ENCODE data around the gene TIE1. TPM values are rescaled to one million over a fixed set of nuclear protein-coding genes. Genes with fewer than 3 reads are reported as not detected.

Gene TIE1
- polyA plus RNA-seq, 1 experiment, result not detected

DNA sequence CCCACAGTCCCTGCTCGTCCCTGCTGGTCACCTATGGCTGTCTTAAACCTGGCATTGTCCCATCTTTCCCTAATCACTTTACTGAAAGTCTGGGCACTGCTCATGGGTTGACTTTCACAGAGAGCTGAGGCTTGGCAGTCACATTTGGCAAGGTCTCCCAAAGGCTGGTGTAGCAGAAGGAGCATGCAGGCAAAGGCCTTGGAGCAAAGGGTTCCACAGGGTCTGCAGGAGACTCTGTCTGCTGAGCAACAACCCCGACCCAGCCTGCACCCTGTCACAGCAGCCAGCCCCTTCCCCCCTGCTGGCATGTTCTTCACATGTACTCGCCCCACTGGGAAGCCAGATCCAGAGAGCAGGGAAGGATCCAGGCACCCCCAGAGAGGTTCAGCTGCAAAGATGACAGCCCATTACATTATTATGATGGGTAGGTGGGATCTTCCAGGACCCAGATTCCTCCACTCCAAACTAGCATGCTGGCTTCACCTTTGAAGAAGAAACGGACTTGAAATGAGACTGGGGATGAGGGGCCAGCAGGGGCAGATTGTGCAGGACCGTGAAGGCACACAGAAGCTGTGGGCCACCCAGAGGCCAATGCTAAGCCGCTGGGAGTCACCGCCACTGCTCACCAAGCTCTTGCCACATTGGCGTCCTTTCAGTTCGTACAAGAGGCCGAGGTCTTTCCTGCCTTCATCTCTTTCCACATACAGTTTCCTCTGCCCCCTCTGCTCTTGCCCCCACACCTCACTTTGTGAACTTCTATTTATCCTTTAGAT, 45.2 kb upstream of the TIE1 start:
- TF ChIP-seq, protein P1, sequence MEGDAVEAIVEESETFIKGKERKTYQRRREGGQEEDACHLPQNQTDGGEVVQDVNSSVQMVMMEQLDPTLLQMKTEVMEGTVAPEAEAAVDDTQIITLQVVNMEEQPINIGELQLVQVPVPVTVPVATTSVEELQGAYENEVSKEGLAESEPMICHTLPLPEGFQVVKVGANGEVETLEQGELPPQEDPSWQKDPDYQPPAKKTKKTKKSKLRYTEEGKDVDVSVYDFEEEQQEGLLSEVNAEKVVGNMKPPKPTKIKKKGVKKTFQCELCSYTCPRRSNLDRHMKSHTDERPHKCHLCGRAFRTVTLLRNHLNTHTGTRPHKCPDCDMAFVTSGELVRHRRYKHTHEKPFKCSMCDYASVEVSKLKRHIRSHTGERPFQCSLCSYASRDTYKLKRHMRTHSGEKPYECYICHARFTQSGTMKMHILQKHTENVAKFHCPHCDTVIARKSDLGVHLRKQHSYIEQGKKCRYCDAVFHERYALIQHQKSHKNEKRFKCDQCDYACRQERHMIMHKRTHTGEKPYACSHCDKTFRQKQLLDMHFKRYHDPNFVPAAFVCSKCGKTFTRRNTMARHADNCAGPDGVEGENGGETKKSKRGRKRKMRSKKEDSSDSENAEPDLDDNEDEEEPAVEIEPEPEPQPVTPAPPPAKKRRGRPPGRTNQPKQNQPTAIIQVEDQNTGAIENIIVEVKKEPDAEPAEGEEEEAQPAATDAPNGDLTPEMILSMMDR (IDR thresholded peaks at IDR 0.05; ENCODE audit: insufficient read depth, low read depth, low read length), result no peak
- ChIA-PET CTCF (no interaction called here), POLR2A (interaction anchor here (0.6 kb wide), 1 partner anchor 23 kb away, joined by 3 read pairs; no protein-coding TSS in a partner anchor)
- Histone ChIP-seq H3K36me3 (ENCODE audit: control insufficient read depth, insufficient read depth, low read length) (no peaks in the 10 kb centered on the region), H3K27me3 (ENCODE audit: control insufficient read depth, insufficient read depth, low read length) (peaks cover 8% of the 10 kb centered on the region), H3K4me3 (ENCODE audit: low read depth, low read length) (no peak overlapping the region)
- DNase-seq (ENCODE audit: low read depth), result no peak

DNA sequence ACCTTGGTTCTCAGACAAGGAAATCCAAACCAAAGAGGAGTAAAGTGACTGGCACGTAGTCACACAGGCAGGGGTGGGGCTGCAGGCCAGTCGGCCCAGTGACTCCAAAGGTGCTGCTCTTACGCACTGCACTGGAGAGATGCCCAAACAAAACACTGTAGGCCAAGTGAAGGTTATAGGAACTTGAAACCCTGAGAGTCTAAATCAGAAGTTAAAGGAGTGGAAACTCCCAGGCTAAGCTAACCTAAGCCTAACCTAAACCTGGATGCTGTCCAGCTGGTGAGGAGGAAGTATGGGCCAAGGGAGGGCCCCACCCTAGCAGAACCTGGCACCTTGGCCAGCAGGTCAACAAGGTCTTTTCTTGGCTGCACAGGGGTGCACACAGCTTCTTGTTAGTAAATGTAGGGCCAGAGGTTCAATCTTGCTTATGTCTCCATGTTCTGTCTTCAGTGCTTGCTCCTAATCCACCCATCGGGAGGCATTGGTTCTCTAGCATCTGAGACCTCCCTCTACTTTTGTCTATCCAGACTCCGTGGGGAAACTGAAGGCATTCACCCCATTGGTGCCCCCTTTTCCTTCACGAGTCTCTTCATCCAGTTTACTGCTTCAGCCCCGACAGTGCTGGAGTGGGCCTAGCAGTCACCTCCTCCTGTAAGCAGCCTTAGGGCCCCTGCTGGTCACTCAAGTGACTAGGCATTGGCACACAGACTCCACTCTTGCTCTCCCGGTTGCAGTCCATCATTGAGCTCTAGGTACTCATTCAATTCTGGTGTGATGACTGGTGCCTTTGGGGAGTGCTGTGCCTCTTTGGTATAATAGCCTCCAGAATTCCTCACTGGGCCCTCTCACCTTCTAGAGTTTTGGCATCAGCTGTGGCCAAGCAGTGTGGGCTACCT, 43.9 kb upstream of the TIE1 start:
- TF ChIP-seq, protein P1 (IDR thresholded peaks at IDR 0.05; ENCODE audit: insufficient read depth, low read depth, low read length), result no peak
- no peaks in the 10 kb centered on the region for H3K36me3 ChIP-seq (ENCODE audit: control insufficient read depth, insufficient read depth, low read length)
- H3K4me3 ChIP-seq (ENCODE audit: low read depth, low read length), result no peak overlapping the region
- POLR2A ChIA-PET, result no interaction called here
- DNase-seq (ENCODE audit: low read depth), result no peak
- CTCF ChIA-PET, result interaction anchor here (1.5 to 1.6 kb wide), 2 partner anchors 10 to 13 kb away, joined by 3 to 4 read pairs; partner anchors contain the start of gene TMEM125
- H3K27me3 ChIP-seq (ENCODE audit: control insufficient read depth, insufficient read depth, low read length), result peaks cover 8% of the 10 kb centered on the region

DNA sequence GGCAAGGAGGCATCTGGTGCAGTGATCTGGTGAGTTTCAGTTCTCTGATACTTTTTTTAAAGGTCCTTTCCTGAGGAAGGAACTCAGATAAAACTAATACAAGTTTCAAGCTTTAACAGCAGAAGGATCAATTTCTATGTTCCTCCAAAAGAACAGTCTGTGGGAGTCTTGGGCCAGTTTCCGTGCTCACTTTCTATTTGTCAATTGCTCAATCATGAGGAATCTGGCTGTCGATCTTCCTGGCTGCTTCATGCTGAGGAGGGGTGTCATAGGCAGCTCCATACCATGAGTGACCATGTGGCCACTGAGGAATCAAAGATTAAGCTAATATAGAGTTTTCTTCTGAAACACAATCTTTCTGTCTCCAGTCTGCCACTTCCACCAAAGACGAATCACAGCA, 42.4 kb upstream of the TIE1 start:
- Histone ChIP-seq H3K4me3 (ENCODE audit: low read depth, low read length) (no peak overlapping the region), H3K36me3 (ENCODE audit: control insufficient read depth, insufficient read depth, low read length) (no peaks in the 10 kb centered on the region), H3K27me3 (ENCODE audit: control insufficient read depth, insufficient read depth, low read length) (peaks cover 4% of the 10 kb centered on the region)
- TF ChIP-seq, protein P1 (IDR thresholded peaks at IDR 0.05; ENCODE audit: insufficient read depth, low read depth, low read length), result no peak
- ChIA-PET CTCF (interaction anchor here (1.6 kb wide), 1 partner anchor 9 kb away, joined by 4 read pairs; no protein-coding TSS in a partner anchor), POLR2A (no interaction called here)
- DNase-seq (ENCODE audit: low read depth), result no peak

DNA sequence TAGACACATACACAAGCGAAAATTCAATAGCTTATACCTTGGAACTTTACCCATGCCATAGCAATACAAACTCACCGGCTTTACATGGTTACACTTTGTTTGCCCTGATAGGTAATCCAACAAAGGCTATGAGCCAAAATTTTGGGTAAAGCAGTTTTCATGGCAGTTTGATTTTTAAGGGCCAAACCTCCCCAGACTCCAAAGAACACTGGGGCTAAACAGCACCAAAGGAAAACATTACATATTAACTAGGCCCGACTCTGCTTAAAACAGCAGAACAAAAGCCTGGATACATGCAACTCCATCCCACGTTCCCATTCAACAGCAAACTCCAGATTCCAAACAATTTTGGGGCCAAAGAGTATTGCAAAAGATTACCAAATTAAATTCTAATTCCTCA, 35.4 kb upstream of the TIE1 start:
- ChIA-PET POLR2A (no interaction called here), CTCF (no interaction called here)
- TF ChIP-seq, protein P1 (IDR thresholded peaks at IDR 0.05; ENCODE audit: insufficient read depth, low read depth, low read length), result no peak
- DNase-seq (ENCODE audit: low read depth), result no peak
- H3K4me3 ChIP-seq (ENCODE audit: low read depth, low read length), result no peak overlapping the region
- H3K36me3 ChIP-seq (ENCODE audit: control insufficient read depth, insufficient read depth, low read length), result no peaks in the 10 kb centered on the region
- peaks cover 5% of the 10 kb centered on the region for H3K27me3 ChIP-seq (ENCODE audit: control insufficient read depth, insufficient read depth, low read length)

DNA sequence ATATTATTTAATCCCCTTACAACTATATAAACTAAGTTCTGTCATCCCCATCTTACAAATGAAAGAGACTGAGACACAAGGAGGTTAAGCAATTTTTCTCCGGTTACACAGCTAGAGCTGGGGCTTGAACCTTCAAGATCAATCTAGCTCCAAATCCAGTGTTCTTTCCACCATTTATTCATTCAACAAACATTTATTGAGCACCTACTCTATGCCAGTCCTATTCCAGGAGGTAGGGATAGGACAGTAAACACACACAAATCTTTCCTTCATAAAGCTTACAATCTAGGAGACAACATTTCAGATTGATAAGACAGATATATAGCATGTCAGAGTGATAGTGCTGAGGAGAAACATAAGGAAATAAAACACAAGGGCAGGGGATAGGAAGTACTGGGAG, 33.9 kb upstream of the TIE1 start:
- Histone ChIP-seq H3K4me3 (ENCODE audit: low read depth, low read length) (no peak overlapping the region), H3K36me3 (ENCODE audit: control insufficient read depth, insufficient read depth, low read length) (no peaks in the 10 kb centered on the region), H3K27me3 (ENCODE audit: control insufficient read depth, insufficient read depth, low read length) (peaks cover 6% of the 10 kb centered on the region)
- CTCF ChIA-PET, result interaction anchor here (0.6 to 1.4 kb wide), 2 partner anchors 9 to 28 kb away, joined by 3 to 4 read pairs; no protein-coding TSS in a partner anchor
- no peak for DNase-seq (ENCODE audit: low read depth)
- POLR2A ChIA-PET, result interaction anchor here (0.6 kb wide), 1 partner anchor 500 kb away, joined by 4 read pairs; no protein-coding TSS in a partner anchor
- TF ChIP-seq, protein P1 (IDR thresholded peaks at IDR 0.05; ENCODE audit: insufficient read depth, low read depth, low read length), result no peak

All from BJ (cell line).